Measurements from ENCODE around the gene DNM3.

- TF ChIP-seq ZNF384 (IDR thresholded peaks at IDR 0.05): no peak
- TF ChIP-seq ARNT (IDR thresholded peaks at IDR 0.05): no peak
- TF ChIP-seq HDGF (IDR thresholded peaks at IDR 0.05; ENCODE audit: borderline replicate concordance): no peak
- no peak for TF ChIP-seq TARDBP (IDR thresholded peaks at IDR 0.05)
- TF ChIP-seq FOXM1 (IDR thresholded peaks at IDR 0.05; ENCODE audit: borderline replicate concordance): no peak
- no peak for TF ChIP-seq LEF1 (IDR thresholded peaks at IDR 0.05; ENCODE audit: borderline replicate concordance)
- no peak for TF ChIP-seq NFRKB (IDR thresholded peaks at IDR 0.05)
- TF ChIP-seq L3MBTL2 (conservative IDR thresholded peaks at IDR 0.05): no peak
- no peak for TF ChIP-seq PKNOX1 (IDR thresholded peaks at IDR 0.05)
Observed at GRCh38 chr1:172090511-172090817, 249.2 kb downstream of the DNM3 start.
